GM19238 (cell line): ENCODE data around the gene ALG12.
"Not testable (repeated sequence)": the region's sequence is repeated elsewhere in the genome, so short reads cannot be mapped to it uniquely, and the experiment has no call there.

Experiments
- DNase-seq: peaks from one replicate; pipeline ENCODE4 v3.0.0; 2011; ENCODE audit warnings: low spot score; ENCODE audit not compliant: insufficient read length

The ALG12 gene

DNA sequence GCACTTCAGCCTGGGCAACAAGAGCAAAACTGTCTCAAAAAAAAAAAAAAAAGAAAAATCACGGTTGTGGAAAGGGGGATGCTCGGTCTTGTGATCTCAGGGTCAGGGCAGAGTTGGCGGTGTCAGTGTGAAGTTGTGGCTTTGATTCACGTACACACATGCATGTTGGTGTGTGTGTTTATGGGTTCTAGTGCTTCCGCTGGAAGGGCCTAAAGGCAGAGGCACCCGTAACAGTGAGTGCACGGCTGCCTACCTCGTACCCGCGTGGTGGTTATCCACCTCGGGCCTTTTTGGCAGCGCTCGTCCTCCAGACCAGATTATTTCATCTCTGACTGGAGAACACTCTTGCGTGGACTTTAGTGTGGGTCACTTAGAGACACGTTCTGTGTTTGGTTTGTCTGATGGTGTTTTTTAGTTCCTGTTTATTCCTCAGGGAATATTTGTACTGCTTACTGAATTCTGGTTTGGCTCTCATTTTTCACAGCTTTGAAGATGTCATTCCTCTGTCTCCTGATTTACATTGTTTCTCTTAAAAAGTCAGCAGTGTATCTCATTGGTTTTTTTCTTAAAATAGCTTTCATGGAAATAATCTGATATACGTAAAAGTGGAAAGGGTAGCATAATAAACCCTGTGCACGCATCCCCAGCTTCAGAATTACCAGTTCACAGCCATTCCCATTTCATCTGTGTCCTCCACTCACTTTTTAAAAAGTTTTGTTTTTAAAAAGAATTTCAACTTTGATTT is 49.0 kb downstream of the ALG12 start:
- DNase-seq = no peak

DNA sequence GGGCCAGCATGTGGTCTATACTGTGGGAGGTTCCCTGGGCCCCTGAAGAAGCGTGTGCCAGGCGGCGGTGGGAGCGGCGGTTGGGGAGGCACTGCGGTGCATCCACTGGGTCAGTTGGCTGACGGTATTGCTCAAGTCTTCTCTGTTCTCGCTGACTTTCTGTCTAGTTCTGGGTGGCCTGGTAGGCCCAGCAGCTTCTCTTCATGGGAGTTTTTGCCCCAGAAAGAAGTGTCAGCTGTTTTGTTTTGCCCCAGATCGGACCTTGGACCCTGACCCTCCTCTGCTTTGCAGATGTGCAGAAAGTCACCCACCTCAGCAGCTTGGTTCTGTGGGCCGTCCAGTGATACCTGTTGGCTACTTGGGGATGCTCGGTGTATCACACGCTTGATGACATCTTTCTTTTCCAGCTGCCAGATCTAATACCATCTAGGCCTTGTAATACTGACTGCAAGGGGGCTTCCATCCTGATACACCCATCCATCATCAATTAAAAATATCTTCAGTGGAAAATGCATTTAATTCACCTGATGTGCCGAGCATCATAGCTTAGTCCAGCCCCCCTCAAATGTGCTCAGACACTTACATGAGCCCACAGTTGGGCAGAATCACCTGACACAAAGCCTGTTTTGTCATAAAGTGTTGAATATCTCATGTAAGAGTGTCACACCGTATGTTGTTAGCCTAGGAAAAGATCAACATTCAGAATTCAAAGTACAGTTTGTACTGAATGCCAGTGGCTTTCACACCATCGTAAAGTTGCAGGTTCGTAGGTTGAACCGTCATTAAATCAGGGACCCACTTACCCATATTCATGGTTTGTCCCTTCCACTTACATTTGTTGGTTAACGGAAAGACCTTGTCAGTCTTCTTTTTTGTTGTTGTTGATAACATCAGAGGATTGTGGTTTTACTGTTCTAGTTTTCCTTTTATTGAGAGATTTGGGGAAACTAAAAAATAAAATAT is 50.7 kb downstream of the ALG12 start:
- no peak for DNase-seq

DNA sequence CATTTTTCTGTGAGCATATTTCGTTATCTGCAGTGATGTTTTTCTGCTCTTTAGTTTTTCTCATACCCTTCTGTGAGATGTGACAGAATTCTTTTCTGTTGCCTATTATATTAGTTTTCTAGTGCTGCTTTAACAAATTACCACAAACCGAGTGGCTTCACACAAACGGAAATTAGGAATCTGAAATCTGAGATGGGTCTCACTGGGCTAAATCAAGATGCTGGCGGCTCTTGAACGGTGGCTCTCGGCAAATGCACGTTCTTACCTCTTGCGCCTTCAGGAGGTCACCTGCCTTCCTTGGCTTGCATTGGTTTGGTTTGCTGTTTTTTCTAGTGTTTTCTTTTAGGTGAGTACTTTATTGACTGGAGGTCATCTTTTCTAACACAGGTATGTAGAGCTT is 51.6 kb downstream of the ALG12 start:
- no peak for DNase-seq

DNA sequence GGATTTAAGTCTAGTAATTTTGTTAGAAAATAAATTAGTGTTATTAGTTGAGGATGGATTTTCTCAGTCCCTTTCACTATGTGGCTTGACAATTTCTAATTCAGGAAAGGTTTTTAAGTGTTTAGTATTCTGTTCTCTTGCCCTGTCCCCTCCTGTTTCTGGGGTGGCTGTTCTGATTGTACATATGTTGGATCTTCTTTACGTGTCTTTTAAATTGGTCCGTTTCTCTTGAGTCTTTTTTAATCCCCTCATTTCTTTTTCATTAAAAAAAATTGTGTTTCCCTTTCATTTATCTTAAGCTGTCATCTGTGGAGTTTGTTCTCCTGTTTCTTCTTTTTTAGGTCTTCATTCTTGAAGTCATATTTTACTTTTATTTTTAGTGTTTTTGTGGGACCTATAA is 52.1 kb downstream of the ALG12 start:
- no peak for DNase-seq

DNA sequence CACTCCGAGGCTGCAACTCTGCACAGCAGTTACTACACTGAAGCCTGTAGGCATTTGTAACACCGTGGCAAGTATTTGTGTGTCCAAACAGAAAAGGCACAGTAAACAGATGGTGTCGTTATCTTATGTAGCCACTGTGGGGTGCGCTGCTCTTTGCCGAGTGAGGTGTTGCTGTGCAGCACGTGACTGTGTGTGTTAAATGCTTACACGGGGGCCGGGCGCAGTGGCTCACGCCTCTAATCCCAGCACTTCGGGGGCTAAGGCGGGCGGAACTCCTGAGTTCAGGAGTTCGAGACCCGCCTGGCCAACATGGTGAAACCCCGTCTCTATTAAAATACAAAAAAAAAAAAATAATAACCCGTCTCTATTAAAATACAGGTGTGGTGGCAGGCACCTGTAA is 53.1 kb downstream of the ALG12 start:
- no peak for DNase-seq

DNA sequence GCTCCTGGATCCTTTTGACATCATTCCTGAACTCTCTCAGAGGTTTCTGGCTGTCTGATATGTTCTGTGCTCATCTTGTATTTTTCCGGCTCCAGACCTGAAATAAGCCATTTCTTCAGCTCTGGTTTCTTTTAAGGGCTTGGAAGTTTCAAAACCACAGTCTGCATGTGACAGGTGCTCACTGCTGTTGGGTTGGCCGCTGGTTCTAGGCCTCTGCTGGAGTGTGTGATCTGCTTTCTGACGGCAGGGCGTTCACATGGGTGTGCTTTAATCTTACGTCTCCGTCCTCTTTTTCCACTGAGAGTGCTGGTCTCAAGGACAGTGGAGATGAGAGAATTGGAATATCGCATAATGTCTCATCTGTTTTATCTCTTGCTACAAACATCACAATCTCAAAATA is 54.3 kb downstream of the ALG12 start:
- no peak for DNase-seq

DNA sequence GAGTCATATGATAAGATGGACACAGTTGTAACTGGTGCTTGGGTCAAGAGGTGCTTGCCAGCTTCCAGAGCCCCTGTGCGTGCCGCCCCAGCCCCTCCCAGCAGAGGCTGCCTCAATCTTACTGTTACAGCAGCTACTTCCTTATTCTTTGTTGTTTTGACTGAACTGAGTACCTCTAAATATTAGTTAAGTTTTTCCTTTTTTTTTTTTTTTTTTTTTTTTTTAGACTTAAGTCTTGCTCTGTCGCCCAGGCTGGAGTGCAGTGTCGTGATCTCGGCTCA is 55.8 kb downstream of the ALG12 start:
- DNase-seq = no peak

DNA sequence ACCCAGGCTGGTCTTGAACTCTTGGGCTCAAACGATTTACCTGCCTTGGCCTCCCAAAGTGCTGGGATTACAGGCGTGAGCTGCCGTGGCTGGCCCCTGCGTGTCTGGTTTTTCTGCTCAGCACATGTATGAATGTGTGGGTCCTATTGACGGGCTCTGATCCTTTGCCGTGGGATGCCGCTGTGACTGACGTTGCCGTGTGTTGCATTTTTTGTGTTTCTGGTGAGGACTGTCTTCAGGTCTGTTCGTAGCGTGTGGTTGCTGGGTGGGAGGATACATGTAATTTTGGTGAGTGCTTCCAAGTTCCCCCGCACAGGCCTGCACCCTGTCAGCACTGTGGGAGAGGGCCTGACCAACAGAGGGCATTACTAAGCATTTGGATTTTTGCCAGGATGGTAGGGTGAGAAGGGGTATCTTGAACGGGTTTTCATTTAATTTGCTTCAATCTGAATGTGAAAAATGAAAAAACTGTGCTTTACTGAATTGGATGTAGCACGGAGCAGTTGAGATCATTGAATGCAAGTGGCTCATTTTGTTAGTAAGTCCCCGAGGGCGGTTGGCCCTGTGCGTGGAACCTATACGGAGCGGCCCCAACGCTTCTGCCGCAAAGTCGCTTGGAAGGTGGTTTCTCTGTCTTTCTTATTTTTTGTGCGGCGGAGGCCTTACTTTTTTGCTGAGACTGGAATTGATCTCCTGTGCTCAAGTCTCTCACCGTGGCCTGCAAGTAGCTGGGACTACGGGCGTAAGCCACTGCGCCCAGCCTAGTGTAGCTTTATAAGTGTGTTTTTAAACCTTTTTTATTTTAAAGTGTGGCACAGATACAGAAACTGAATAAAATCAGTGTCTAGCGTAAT is 56.4 kb downstream of the ALG12 start:
- DNase-seq = no peak

DNA sequence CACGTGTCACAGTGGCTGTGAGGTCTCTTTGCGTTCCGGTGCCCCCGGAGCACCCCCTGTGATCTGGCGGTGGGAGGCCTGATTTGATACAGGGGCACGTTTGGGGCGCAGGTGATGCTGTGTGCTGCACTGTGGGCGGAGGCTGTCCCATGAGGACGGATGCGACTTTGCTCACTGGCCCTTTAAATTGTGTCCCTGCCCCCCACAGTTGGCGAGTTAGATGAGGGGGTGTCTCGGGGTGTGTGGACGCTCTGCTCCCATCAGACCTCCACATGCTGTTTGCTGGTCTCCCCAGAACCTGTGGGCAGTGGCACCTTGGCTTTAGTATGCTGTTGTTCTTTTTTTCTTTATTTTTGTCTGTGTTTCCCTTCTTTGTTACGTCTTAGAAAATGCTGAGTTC is 59.4 kb downstream of the ALG12 start:
- DNase-seq = no peak

DNA sequence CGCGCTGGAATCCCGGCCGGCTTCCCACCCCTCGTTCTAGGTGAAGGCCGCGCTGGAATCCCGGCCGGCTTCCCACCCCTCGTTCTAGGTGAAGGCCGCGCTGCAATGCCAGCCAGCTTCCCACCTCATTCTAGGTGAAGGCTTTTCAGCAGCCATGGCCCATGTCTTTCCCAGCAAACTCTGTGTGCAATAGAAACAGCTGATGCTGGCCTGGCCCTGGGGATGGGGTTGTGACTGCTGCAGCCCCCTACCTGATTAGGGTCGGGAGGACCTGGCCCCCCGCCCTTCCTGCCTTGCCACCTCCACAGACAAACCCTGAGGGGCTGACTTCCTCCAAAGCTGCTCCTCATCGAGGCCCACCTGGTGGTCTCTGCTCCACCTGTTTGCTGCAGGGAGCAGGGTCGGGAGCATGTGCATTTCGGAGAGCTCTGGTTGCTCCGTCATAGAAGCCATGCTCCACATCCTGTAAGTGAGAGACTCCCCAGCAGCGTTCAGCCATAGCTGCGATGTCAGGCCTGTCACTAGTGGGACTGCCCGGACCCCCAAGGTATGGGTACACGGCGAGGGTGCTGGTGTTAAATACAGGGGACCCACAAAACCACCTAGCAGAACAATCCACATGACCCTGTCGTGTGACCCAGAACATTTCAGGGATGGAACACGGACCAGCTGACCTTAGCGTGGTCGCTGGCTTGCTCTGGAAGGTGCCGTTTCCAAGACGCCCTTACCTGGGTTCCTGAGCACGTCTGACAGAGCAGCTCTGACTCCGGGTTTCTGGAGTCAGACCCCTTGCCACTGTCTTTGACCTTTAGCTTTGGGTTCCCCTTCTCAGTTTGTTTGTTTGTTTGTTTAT is 61.2 kb downstream of the ALG12 start:
- DNase-seq = no peak

DNA sequence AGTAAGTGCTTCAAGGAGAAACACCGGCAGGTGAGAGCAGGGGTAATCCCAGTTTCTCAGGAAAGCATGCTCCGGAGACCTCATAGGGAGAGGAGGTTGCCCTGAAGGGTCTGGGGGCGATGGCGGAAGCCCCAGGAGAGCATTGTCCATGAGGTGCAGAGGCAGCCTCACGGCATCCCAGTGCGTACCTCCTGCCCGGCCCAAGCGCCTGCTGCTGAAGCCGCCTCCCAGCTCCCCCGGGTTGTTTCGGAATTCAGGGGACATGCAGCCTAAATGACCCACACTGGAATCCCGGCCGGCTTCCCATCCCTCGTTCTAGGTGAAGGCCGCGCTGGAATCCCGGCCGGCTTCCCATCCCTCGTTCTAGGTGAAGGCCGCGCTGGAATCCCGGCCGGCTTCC is 61.9 kb downstream of the ALG12 start:
- DNase-seq = no peak

DNA sequence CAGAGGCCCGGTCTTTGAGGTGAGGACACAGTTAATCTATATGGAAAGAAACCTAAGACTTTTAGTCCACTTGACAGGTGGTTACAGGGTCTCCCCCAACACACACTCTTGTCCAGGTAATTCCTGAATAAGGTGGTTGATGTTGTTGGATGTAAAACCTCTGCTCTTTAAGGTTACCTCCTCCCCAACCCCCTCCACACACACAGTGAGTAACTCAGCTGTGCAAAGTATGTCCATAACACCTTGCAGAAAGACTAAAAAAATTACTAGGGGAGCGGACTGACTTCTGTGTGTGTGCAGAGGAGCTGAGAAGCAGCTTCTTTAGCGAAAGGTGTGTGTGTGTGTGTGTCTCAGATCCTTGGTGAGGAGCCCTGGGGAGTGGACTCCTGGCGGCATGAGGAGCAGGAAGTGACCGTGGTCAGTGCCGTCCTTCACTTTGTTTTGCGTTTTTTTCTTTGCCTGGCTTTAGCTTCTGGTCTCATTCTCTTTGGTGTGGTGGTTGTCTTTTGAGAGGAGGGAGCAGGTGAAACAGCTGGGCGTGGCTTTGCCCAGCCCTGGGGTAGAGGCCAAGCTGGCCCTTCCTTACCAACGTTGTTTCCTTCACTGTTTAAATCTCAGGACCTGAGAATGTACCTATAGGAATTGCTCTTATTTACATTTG is 62.9 kb downstream of the ALG12 start:
- no peak for DNase-seq

DNA sequence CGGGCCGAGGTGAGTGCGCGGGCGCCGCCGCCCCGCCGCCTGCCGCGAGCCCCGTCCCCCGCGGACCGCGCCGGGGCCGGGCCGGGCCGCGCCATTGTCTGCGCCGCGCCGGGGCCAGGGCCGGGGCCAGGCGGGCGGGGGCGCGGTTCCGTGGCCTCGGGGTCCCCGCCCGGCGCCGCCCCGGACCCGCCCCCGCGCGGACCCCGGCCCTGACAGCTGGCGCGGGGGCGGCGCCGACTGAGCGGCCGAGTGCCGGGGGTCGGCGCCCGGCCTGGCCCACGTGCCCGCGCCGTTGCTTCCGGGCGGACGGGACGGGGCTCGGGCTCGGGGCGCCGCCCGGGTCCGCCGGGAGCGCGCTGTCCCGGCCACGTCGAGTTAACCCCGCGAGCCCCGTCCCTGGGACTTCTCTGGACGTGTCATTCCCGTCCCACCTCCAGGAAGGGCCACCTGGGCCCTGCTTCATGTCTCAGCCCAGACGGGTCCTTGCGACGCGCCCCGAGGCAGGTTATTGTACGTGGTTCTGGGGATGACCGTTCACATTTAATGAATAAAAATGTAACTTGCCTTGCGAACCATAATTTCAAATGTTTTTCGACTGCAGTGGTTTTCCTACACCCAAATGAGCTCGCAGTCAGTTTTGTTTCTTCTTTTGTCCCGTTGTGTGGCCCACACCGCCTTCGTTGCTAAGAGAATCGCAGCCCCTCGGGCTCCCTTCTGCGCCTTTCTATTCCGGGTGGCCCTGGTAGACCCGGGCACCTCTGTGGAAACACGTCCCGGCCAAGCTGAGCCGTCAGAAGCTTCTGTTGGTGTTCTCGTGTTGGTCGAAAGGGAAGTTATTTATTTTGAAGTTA is 64.0 kb downstream of the ALG12 start:
- peak; percentile 43 for DNase-seq

DNA sequence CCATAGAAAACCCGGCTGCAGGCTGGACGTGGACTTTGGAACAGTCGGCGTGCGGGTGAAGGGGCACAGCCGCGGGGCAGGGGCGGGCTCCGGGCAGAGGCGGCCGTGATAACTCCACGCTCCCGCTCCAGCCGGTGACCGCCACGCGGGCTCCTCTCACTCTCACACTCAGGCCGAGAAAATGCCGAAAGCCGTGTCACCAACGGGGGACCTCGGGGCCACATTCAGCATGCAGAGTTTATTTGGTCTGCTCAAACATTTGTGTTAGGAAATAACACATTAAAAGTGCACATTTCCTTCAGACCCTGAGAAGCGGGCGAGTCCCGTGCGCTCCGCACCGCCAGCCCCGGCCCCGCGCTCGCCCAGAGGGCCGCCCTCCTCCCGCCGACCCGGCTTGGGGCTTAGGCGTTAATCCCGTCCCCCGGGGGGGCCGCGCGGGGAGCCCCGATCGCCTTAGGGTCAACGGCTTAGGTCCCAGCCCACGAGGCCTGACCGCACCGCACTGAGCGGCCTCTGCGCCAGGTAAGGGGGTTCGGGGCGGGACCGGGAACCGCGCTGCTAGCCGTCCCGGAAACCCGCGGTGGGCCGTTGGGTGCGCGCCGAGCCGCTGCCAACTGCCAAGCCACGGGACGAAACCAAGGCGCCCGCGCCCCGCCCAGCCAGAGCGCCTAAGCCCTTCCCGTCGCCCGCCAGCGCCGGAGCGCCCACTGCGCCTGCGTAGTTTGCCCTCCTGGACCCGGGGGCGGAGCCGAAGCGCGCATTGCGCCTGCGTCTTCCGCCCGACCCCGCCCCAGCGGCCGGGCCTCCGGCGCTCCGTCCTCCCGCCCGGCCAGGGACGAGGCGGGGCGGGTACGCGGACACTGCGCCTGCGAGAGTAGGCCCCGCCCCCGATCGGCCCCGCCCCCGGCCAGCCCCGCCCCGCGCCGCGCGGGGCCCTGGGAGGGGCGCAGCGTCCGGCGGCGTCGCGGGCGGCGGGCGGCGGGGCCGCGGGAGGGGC is 65.0 kb downstream of the ALG12 start, which contains the start of gene ZBED4:
ZBED4 (plus strand) TSS at position 947 of the 997 bp plus-strand sequence. CDS start 29,819 bp downstream, outside the sequence.
- peak; percentile 98 for DNase-seq

DNA sequence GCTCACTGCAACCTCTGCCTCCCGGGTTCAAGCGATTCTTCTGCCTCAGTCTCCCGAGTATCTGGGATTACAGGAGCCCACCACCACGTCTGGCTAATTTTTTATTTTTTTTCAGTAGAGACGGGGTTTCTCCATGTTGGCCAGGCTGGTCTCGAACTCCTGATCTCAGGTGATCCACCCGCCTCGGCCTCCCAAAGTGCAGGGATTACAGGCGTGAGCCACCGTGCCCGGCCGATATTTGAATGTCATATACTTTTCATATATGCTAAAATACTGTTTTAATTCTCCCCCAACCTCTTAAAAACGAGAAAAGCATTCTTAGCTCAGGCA is 65.7 kb downstream of the ALG12 start:
- DNase-seq = not testable (repeated sequence)

DNA sequence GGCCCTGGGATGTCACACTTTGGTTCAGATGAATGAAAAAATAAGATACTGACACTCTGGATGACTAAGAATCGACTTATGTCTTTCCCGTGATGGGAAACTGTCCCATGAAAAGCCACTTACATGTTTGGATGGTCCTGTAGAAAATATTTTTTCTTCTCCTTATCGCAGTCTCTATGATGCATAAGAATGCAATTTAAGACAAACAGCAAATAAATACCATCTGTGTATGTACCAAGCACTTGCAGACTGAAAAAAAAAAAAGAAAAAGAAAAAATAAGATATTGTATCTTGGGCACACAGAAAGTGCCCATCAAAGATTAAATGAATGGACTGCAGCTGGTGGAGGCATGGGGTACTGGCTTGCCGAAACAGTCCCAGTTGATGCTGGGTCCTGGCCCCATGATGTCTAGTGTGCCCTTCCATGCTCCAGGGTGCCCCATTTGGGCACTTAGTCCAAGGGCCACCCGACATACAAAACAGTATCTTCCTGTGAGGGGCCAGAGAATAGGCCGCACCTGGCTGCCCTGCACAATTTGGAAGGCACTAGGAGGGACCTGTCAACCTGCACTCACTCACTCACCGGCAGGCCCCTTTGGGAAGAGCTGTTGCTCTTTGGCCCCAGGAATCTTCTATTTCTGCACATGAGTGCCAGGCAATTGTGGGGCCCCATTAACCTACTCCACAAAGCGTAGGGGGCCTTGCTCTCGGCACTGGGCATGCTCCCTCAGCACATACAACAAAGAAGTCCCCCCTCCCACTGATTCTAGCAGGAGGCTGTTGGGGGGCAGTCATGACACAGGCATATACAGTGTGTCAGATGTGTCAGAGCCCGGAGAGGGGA is 67.1 kb downstream of the ALG12 start:
- DNase-seq = no peak
